ENCODE data around the gene NANOS1. TPM values are rescaled to one million over a fixed set of nuclear protein-coding genes. Genes with fewer than 3 reads are reported as not detected.

NANOS1 gene
- total RNA-seq, 1 donor from 2014 or later: 34.0 TPM

GRCh38 chr10:119041326-119041725 is 11.8 kb downstream of the NANOS1 start:
- no peaks in the 10 kb centered on the region for H3K36me3 Mint-ChIP-seq (ENCODE audit: unreplicated experiment)
- TF ChIP-seq, protein P1, sequence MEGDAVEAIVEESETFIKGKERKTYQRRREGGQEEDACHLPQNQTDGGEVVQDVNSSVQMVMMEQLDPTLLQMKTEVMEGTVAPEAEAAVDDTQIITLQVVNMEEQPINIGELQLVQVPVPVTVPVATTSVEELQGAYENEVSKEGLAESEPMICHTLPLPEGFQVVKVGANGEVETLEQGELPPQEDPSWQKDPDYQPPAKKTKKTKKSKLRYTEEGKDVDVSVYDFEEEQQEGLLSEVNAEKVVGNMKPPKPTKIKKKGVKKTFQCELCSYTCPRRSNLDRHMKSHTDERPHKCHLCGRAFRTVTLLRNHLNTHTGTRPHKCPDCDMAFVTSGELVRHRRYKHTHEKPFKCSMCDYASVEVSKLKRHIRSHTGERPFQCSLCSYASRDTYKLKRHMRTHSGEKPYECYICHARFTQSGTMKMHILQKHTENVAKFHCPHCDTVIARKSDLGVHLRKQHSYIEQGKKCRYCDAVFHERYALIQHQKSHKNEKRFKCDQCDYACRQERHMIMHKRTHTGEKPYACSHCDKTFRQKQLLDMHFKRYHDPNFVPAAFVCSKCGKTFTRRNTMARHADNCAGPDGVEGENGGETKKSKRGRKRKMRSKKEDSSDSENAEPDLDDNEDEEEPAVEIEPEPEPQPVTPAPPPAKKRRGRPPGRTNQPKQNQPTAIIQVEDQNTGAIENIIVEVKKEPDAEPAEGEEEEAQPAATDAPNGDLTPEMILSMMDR (IDR thresholded peaks at IDR 0.05; ENCODE audit: partially characterized antibody, unreplicated experiment): no peak
- DNase-seq: no peak
- H3K4me3 Mint-ChIP-seq (ENCODE audit: unreplicated experiment): no peak overlapping the region
- peaks cover 5% of the 10 kb centered on the region for H3K27me3 Mint-ChIP-seq (ENCODE audit: unreplicated experiment)
- H3K9me3 Mint-ChIP-seq (ENCODE audit: unreplicated experiment): peaks cover 5% of the 10 kb centered on the region
- H3K27ac Mint-ChIP-seq (ENCODE audit: unreplicated experiment): peak overlapping the region; percentile 76
- peaks cover 6% of the 10 kb centered on the region for H3K4me1 Mint-ChIP-seq (ENCODE audit: low read depth, unreplicated experiment)

GRCh38 chr10:119042169-119042568 is 12.7 kb downstream of the NANOS1 start:
- Mint-ChIP-seq H3K4me1 (ENCODE audit: low read depth, unreplicated experiment) (peaks cover 6% of the 10 kb centered on the region), H3K4me3 (ENCODE audit: unreplicated experiment) (no peak overlapping the region), H3K27me3 (ENCODE audit: unreplicated experiment) (peaks cover 5% of the 10 kb centered on the region), H3K27ac (ENCODE audit: unreplicated experiment) (peak overlapping the region; percentile 40), H3K36me3 (ENCODE audit: unreplicated experiment) (no peaks in the 10 kb centered on the region), H3K9me3 (ENCODE audit: unreplicated experiment) (peaks cover 5% of the 10 kb centered on the region)
- TF ChIP-seq, protein P1 (IDR thresholded peaks at IDR 0.05; ENCODE audit: partially characterized antibody, unreplicated experiment): no peak
- DNase-seq: no peak

- DNase-seq: no peak
- TF ChIP-seq, protein P1 (IDR thresholded peaks at IDR 0.05; ENCODE audit: partially characterized antibody, unreplicated experiment): no peak
- Mint-ChIP-seq H3K27me3 (ENCODE audit: unreplicated experiment) (peaks cover 2% of the 10 kb centered on the region), H3K27ac (ENCODE audit: unreplicated experiment) (no peak overlapping the region), H3K4me1 (ENCODE audit: low read depth, unreplicated experiment) (peaks cover 3% of the 10 kb centered on the region), H3K4me3 (ENCODE audit: unreplicated experiment) (no peak overlapping the region), H3K9me3 (ENCODE audit: unreplicated experiment) (peaks cover 2% of the 10 kb centered on the region), H3K36me3 (ENCODE audit: unreplicated experiment) (no peaks in the 10 kb centered on the region)
Observed at GRCh38 chr10:119045561-119045960, 16.0 kb downstream of the NANOS1 start.

DNA sequence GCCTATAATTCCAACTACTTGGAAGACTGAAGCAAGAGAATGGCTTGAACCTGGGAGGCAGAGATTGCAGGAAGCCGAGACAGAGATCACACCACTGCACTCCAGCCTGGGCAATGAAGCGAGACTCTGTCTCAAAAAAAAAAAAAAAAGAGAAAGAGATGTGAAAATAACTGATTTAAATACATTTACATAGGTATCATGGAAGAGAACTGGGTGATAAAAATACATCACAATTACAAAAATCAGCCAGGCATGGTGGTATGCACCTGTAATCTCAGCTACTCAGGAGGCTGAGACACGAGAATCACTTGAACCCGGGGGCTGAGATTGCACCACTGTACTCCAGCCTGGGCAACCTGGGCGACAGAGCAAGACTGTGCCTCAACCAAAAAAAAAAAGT is 19.8 kb downstream of the NANOS1 start:
- Mint-ChIP-seq H3K4me1 (ENCODE audit: low read depth, unreplicated experiment) (peaks cover 3% of the 10 kb centered on the region), H3K27ac (ENCODE audit: unreplicated experiment) (no peak overlapping the region), H3K27me3 (ENCODE audit: unreplicated experiment) (no peaks in the 10 kb centered on the region), H3K36me3 (ENCODE audit: unreplicated experiment) (peaks cover 3% of the 10 kb centered on the region), H3K9me3 (ENCODE audit: unreplicated experiment) (no peaks in the 10 kb centered on the region), H3K4me3 (ENCODE audit: unreplicated experiment) (no peak overlapping the region)
- TF ChIP-seq, protein P1 (IDR thresholded peaks at IDR 0.05; ENCODE audit: partially characterized antibody, unreplicated experiment): no peak
- DNase-seq: no peak

DNA sequence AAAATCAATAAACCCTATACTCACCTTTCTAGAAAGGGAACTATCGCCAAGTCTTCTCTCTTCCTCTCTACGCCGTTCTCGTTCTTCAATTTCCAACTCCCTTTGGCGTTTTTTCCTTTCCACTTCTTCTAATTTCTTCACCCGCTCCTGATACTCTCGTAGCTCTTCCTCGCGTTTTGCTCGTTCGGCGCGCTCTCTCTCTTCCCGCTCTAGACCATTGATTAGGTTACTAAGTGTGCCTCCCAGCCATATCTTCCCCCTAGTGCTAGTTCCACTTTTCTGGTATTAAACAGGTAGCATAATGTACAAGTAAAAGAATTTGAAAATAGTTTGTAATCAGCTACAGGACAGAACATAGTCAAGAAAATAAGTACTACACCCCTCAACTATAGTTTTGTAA is 20.3 kb downstream of the NANOS1 start:
- Mint-ChIP-seq H3K36me3 (ENCODE audit: unreplicated experiment) (peaks cover 3% of the 10 kb centered on the region), H3K27ac (ENCODE audit: unreplicated experiment) (peak overlapping the region; percentile 5), H3K27me3 (ENCODE audit: unreplicated experiment) (no peaks in the 10 kb centered on the region), H3K4me3 (ENCODE audit: unreplicated experiment) (no peak overlapping the region), H3K9me3 (ENCODE audit: unreplicated experiment) (no peaks in the 10 kb centered on the region), H3K4me1 (ENCODE audit: low read depth, unreplicated experiment) (peaks cover 3% of the 10 kb centered on the region)
- no peak for DNase-seq
- TF ChIP-seq, protein P1 (IDR thresholded peaks at IDR 0.05; ENCODE audit: partially characterized antibody, unreplicated experiment): no peak
